Measurements from ENCODE around the gene RASA1.
A peak's percentile ranks its signal among the peaks of the same experiment; 100 is the strongest.
"Not testable (repeated sequence)": the region's sequence is repeated elsewhere in the genome, so short reads cannot be mapped to it uniquely, and the experiment has no call there.

RASA1 gene

DNA sequence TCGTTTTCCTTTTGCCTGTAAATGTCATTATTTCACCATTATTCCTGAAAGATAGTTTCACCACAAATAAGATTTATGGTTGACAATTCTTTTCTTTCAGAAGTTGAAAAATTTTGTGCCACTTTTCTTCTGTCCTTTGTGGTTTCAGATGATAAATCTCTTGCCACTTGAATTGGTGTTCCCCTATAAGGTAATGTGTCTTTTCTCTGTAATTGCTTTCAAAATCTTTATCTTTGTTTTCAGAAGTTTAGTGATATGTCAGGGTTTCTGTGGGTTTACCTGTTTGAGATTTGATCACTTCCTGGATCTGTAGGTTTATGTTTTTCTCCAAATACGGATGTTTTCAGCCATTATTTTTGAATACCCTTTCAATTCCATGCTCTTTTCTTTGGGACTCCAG lies 14.6 kb downstream of the RASA1 start:
- DNase-seq (ENCODE audit: low read depth): no peak

DNA sequence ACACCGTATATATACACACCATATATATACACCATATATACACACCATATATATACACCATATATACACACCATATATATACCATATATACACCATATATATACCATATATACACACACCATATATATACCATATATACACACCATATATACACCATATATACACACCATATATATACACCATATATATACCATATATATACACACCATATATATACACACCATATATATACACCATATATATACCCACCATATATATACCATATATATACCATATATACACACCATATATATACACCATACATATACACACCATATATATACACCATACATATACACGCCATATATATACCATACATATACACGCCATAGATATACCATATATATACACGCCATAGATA lies 19.6 kb downstream of the RASA1 start:
- not testable (repeated sequence) for DNase-seq (ENCODE audit: low read depth)

DNA sequence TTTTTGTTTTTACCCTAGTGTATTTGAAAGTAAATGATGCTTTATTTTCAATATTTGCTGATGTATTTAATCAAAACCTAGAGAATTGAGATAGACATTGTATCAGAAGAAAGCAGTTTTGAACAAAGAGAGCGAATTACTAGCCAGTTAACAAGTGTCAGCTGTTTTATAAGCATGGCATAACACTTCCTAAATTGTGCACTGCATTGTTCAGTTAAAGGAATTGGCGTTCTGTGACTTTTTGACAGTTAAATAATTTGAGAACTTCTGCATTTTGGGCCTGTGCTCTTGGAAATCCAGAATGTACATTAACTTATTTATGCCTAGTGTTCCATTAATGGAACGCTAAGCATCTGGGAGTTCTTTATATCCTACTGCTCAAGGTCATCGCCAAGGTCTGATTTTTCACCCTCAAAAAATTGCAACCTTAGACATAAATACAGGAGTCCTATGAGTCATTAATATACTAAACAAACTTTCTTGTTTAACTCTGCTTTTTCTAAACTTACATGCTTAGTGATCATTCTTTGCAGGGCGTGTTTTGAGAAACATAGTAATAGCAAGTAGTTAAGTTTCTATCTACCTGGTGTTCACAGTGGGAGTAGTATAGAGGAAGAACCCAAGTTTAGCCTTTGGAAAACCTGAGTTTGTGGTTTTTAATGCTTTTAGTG lies 31.1 kb downstream of the RASA1 start:
- DNase-seq (ENCODE audit: low read depth): no peak

DNA sequence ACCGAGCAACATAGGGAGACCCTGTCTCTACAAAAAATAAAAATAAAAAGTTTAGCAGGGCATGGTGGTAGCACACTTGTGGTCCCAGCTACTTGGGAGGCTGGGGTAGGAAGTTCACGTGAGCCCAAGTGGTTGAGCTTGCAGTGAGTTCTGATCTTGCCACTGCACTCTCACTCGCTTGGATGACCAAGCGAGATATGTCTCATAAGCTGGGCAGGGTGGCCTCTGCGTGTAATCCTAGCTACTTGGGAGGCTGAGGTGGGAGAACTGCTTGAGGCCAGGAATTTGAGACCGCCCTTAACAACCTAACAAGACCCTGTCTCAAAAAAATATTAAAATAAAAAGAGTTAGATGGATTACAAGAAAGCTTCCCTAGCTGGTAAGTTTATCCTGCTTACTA lies 32.5 kb downstream of the RASA1 start:
- DNase-seq (ENCODE audit: low read depth): no peak

DNA sequence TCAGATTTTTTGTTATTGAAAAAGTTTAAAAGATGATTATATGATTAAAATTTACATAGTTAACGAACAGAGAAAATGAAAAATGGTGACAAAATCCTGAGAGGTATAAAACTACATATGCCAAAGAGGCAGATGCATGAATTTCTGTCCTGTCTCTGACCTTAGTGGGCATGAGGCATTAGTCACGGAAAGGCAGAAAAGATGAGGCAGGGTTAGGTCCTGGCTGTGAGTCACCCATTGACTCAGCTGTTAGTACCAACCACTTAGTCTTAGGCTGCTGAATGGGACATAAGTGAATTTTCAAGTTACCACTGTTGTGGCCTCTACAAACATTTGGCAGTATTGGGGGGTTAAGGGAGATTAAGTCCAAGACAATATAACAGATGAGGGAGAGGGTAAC lies 33.1 kb downstream of the RASA1 start:
- peak; percentile 79 for DNase-seq (ENCODE audit: low read depth)

DNA sequence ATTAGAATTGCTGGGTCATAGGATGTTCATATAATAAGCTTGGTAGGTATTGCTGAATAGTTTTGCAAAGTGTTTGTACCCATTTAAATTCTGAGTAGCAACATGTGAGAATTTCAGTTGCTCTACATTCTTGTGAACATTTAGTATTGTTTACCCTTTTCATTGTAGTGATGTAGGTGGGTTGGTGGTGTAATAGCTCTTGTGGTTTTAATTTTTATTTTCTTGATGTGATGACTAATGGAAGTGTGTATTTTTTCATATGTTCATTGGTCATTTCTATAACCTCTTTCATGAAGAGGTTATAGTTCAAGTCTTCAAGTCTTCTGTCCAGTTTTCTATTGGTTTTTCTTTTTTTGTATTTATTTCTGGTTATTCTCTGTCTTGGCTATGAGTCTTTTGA lies 34.4 kb downstream of the RASA1 start:
- DNase-seq (ENCODE audit: low read depth): peak; percentile 19

DNA sequence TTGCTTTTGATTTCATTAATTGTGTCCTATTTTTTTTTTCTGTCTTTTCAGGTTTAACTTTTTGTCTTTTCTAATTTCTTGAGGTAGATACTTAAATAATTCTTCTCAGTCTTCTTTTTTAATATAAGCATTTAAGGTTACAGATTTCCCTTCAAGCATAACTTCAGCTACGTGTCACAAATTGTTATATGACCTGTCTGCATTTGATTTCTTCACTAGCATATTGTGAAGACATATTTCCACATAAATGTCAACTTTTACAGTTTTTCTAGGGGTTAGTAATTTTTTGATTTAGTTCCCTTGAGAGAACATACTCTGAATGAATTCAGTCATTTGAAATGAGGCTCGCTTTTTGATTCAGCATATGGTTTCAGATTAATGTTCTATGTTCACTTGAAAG lies 35.6 kb downstream of the RASA1 start:
- no peak for DNase-seq (ENCODE audit: low read depth)

DNA sequence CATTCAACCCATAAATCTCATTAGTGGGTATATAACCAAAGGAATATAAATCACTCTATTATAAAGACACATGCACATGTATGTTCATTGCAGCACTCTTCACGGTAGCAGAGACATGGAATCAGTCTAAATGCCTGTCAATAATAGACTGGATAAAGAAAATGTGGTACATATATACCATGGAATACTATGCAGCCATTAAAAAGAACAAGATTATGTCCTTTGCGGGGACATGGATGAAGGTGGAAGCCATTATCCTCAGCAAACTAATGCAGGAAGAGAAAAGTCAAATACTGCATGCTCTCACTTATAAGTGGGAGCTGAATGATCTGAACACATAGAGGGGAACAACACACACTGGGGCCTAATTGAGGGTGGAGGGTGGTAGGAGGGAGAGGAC lies 38.4 kb downstream of the RASA1 start:
- DNase-seq (ENCODE audit: low read depth): not testable (repeated sequence)

DNA sequence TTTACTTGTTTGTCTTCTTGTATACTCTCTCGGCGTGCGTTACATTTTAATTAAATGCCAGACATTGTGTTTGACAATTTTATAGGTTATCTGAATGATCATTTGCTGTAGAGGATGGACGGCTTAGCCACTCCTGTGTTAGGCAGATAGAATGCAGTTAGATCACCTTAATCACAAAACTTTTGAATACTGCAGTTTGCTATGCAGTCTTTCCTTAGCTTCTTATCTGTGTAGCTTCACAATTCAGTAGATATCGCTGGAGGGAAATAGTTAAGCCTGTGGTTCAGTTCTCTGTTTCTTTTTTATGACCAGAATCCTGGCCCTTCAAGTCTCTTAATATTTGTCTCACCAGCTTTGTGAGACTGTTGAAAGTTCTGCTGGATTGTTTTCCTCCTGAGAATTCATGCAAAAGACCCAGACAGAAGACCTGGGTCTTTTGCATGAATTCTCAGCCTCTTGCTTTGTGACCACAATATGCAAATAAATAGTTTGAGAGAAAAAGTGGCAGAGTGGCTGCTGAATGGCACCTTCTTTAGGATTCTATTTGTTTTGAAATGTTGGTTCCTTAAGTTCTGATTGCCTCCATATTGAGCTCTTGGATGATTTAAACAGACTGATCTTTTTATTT lies 40.2 kb downstream of the RASA1 start:
- DNase-seq (ENCODE audit: low read depth): no peak

DNA sequence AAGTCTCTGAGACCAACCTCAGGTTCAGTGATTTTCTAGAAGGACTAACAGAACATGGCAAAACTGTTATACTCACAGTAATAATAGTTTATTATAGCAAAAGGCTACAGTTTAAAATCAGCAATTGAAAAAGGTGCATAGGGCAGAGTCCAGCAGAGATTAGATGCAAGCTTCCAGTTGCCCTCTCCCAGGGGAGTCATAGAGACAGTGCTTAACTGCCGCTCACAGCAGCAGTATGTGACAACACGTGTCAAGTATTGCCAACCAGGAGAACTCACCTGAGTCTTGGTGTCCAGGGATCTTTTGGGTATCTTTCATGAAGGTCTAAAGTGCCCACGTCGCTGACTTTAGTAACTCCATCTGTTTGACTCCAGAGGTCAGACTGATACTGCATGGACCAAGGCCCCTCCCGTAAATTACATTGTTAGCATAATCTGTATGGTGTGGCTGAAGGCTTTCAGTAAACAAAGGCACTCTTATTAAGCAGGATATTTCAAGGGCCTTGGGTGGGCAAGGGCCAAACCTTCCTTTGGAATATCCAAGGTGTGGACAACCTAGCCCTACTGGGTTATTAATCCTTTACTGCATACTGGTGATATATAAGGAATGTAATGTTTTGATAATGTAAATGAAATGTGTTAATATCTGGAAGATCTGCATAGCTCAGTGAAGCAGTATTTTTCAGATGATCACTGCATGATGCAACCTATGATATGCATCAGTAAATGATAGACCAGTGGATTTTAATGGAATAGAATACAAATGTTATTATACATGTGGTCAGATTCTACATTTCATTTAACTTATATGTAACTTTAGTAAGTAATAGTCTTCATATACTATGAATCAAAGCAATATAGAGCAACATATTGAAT lies 44.0 kb downstream of the RASA1 start:
- no peak for DNase-seq (ENCODE audit: low read depth)

DNA sequence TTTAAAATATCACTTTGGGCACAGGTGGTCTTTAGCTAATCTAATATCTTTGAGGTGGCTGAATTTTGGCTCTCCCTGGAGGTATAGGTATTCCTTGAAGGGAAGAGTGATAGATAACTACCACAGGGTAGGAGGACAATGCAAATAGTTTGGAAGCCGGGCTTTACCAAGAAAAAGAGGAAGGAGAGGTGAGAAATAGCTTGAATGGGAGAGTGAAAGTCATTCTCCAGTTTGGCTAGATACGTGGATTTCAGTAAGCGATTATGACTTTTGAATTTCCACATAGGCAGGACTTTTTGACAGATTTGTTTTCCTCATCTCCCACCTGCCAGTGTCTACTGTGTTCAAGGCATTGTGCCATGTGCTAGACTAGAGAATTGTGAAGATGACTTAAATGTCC lies 45.5 kb downstream of the RASA1 start:
- DNase-seq (ENCODE audit: low read depth): no peak

DNA sequence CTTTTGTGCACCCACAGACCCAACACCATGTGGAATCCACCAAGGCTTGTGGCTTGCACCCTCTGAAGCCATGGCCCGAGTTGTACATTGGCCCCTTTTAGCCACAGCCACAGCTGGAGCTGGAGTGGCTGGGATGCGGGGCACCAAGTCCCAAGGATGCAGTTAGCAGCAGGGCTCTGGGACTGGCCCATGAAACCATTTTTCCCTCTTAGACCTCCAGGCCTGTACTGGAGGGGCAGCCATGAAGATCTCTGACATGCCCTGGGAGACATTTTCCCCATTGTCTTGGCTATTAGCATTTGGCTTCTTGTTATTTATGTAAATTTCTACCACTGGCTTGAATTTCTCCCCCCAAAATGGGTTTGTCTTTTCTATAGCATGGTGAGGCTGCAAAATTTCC lies 51.8 kb downstream of the RASA1 start:
- no peak for DNase-seq (ENCODE audit: low read depth)

DNA sequence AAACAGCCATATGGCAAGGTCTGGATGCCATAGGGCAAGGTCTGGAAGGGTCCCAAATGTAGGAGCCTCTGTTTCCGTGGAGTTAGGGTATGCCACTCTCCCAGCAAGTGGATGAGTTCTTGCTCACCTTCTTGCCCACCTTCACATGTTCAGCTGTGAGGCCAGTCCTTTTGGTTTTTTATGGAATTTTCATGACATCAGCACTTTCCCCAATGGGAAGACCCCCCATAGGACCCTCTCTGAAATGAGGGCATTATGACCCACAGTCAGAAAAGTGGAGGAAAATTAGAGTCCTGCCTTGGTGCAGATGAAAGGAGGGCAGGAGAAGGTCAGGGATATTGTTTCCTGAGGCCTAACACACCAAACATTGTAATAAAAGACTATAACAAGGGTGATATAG lies 53.9 kb downstream of the RASA1 start:
- DNase-seq (ENCODE audit: low read depth): no peak

DNA sequence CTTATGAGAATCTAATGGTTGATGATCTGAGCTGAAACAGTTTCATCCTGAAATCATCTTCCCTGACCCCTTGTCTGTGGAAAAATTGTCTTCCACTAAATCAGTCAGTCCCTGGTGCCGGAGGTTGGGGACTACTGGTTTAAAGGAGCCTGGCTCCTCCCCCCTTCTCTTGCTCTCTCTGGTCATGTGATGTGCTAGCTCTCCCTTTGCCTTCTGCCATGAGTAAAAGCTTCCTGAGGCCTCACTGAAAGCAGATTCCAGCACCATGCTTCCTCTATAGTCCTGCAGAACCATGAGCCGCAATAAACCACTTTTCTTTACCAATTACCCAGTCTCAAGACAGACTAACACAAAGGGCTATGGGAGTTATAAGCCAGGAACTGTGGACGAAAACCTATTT lies 54.7 kb downstream of the RASA1 start:
- no peak for DNase-seq (ENCODE audit: low read depth)

DNA sequence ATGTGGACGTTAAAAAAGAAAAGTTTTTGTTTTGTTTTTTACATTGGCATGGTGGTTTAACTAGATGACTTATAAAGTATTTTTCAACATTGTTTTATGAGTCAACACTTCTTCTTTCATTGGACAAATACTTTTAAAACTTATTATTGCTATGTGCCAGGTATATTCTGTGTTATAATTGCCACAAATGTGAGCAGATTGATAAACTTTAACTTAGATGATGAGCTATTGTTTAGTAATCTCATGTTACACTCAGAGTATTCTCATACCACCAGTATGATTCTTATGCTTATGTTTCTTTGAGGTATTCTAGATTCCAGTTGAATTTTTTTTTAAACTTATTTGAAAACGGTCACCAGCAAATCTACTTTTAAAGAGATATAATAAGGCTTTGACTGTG lies 60.3 kb downstream of the RASA1 start:
- no peak for DNase-seq (ENCODE audit: low read depth)

DNA sequence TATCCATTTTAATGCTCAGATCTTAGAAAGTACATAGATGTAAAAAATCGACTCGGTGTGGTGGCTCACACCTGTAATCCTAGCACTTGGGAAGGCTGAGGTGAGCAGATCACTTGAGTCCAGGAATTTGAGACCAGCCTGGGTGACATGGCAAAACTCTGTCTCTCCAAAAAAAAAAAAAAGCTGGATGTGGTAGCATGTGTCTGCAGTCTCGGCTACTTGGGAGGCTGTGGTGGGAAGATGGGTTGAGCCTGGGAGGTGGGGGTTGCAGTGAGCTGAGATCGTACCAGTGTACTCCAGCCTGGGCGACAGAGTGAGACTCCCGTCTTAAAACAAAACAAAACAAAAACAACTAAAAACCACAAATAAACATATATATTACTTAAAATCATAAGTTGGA lies 61.4 kb downstream of the RASA1 start:
- DNase-seq (ENCODE audit: low read depth): no peak

DNA sequence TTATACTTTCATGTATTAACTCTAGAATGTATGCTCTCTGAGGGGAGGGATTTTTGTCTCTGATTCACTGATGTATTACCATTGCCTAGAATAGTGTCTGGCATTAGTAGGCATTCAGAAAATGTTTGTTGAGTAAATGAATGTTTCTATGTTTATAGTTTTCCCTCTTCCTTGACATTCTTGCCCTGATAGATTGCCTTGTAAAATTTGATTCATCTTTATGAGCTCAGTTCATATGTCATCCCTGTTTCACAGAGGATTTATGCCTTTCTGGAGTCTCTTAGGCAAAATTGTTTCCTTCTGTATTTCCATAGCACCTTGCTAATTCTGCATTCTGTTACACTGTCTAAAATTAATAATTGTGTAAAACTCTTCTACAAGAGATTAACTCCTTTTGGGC lies 72.3 kb downstream of the RASA1 start:
- peak; percentile 31 for DNase-seq (ENCODE audit: low read depth)

DNA sequence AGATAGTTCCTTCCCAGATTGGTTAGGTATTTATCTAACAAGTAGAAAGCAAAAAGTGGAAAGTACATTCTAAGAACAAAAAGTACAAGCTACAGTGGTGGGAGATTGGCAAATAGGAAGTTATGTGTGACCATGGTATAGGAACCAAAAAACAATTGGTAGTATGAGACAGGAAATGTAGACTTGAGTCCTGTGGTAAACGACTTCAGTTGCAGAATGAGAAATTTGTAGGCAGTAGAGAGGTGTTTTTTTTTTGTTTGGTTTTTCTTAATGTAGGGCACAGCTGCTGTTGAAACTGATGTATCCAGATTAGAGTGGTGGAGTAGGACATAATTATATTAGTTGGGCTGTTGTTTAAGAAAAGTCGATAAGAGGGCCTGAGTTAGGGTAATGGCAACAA lies 73.0 kb downstream of the RASA1 start:
- no peak for DNase-seq (ENCODE audit: low read depth)

DNA sequence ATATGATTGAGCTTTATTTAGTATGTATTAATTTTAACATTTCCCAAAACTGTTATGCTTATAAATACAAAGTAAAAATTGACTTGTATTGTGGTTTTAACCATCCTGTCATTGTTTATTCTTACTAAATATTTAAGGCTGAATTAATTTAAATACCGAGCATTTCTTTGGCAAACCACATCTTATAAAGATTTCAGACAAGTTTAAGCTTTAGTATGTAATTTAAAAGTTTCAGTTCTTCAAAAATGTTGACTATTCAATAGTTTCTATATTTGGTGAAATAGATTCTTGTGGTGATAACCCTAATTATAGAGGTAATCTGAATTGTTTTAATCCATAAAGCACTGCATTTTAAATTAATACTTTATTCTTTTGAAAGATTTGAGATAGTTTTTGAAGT lies 79.6 kb downstream of the RASA1 start:
- DNase-seq (ENCODE audit: low read depth): no peak

DNA sequence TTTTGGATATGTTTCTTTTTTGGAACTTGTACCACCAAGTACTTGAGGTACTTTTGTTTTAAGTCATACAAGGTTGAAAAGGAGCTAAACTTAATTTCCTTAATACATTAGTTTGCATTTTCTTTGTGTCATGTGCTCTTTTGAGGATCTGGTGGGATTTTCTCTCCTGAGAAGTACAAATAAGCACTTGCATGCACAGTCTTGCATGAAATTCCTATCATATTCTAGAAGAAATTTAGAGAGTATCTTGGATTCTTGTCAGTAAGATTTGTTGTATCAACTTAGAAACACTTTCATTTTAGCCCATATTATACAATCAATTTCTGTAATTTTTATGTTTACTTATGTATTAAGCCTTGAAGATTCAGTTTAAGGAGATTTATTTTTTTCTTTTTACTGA lies 80.2 kb downstream of the RASA1 start:
- no peak for DNase-seq (ENCODE audit: low read depth)

DNA sequence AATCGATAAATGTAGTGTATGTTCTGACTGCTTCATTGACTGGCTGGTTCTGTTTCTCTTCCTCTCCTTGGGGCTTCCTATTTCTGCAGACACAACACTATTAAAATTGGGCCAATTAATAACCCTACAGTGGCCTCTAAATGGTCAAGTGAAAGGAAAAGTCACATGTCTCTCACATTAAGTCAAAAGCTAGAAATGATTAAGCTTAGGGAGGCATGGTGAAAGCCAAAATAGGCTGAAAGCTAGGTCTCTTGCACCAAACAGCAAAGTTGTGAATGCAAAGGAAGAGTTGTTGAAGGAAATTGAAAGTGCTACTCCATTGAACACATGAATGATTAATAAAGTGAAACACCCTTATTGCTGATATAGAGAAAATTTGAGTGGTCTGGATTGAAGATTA lies 86.8 kb downstream of the RASA1 start:
- DNase-seq (ENCODE audit: low read depth): no peak

DNA sequence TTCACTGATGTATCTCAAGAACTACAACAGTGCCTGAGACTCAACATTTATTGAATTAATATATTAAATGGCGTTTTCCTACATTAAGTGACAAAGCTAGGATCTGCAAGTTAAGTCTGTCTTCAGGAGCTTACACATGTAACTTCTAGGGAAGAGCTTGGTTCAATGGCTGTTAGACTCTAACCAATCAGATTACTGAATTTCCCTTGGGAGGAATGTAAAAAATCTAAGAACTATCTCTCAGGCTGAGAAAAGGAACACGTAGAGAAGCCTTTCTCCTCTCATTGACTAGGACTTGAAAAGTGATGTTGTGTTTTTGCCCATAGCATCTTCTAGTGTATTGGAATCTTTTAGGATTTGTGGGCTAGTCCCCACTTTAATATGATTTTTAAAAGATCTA lies 91.4 kb downstream of the RASA1 start:
- DNase-seq (ENCODE audit: low read depth): no peak

DNA sequence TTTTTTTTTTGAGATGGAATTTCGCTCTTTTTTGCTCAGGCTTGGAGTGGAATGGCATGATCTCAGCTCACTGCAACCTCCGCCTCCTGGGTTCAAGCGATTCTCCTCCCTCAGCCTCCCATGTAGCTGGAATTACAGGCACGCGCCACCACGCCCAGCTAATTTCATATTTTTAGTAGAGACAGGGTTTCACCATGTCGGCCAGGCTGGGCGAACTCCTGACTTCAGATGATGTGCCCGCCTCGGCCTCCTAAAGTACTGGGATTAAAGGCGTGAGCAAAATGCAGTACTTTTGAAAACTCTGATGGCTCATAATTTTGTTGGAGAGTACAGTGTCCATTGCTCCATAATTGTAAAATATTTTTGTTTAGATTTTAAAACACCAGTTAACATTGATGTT lies 92.4 kb downstream of the RASA1 start:
- DNase-seq (ENCODE audit: low read depth): no peak
